IPS-18c (cell line): ENCODE results near the gene TMEM150A.
A peak's percentile ranks its signal among the peaks of the same experiment; 100 is the strongest.

Source experiments
- H3K4me3 ChIP-seq: 2 replicates; pipeline ENCODE4 v1.7.0; 2013; ENCODE audit warnings: low read depth, mild to moderate bottlenecking, low read length, moderate library complexity; ENCODE audit not compliant: insufficient read depth
- H3K9me3 ChIP-seq: one replicate; pipeline ENCODE4 v1.6.1; 2013; ENCODE audit warnings: mild to moderate bottlenecking, low read length, moderate library complexity; ENCODE audit not compliant: control insufficient read depth, insufficient read depth

The TMEM150A gene

GRCh38 chr2:85602476-85603234, at the start of gene TMEM150A:
Gene TMEM150A (minus strand): TSS chr2:85602698. CDS start chr2:85601948, 750 bp downstream.
- H3K4me3 ChIP-seq = peak within 1 kb of the TSS; percentile 73
- H3K9me3 ChIP-seq = no peaks in the 10 kb centered on the region

GRCh38 chr2:85652056-85652455, 49.6 kb upstream of the TMEM150A start:
- H3K9me3 ChIP-seq = no peaks in the 10 kb centered on the region
- no peak overlapping the region for H3K4me3 ChIP-seq

- Histone ChIP-seq H3K4me3 (no peak overlapping the region), H3K9me3 (no peaks in the 10 kb centered on the region)
Observed at GRCh38 chr2:85651097-85651496, 48.6 kb upstream of the TMEM150A start.

GRCh38 chr2:85650456-85650855, 48.0 kb upstream of the TMEM150A start:
- Histone ChIP-seq H3K4me3 (no peak overlapping the region), H3K9me3 (no peaks in the 10 kb centered on the region)

GRCh38 chr2:85649201-85650190, 47.0 kb upstream of the TMEM150A start:
- no peaks in the 10 kb centered on the region for H3K9me3 ChIP-seq
- H3K4me3 ChIP-seq = no peak overlapping the region

GRCh38 chr2:85648619-85649018, 46.1 kb upstream of the TMEM150A start:
- no peak overlapping the region for H3K4me3 ChIP-seq
- no peaks in the 10 kb centered on the region for H3K9me3 ChIP-seq

- Histone ChIP-seq H3K4me3 (no peak overlapping the region), H3K9me3 (no peaks in the 10 kb centered on the region)
Observed at GRCh38 chr2:85647823-85648526, 45.5 kb upstream of the TMEM150A start.

- Histone ChIP-seq H3K4me3 (no peak overlapping the region), H3K9me3 (no peaks in the 10 kb centered on the region)
Observed at GRCh38 chr2:85646166-85646565, 43.7 kb upstream of the TMEM150A start.

GRCh38 chr2:85644909-85645308, 42.4 kb upstream of the TMEM150A start:
- Histone ChIP-seq H3K4me3 (no peak overlapping the region), H3K9me3 (no peaks in the 10 kb centered on the region)

GRCh38 chr2:85642725-85643124, 40.2 kb upstream of the TMEM150A start:
- H3K4me3 ChIP-seq = no peak overlapping the region
- H3K9me3 ChIP-seq = no peaks in the 10 kb centered on the region

- Histone ChIP-seq H3K4me3 (no peak overlapping the region), H3K9me3 (no peaks in the 10 kb centered on the region)
Observed at GRCh38 chr2:85635636-85636035, 33.1 kb upstream of the TMEM150A start.

- no peaks in the 10 kb centered on the region for H3K9me3 ChIP-seq
- H3K4me3 ChIP-seq = no peak overlapping the region
Observed at GRCh38 chr2:85635011-85635410, 32.5 kb upstream of the TMEM150A start.

GRCh38 chr2:85631316-85631715, 28.8 kb upstream of the TMEM150A start:
- no peaks in the 10 kb centered on the region for H3K9me3 ChIP-seq
- H3K4me3 ChIP-seq = no peak overlapping the region

GRCh38 chr2:85628658-85629057, 26.2 kb upstream of the TMEM150A start:
- Histone ChIP-seq H3K4me3 (no peak overlapping the region), H3K9me3 (no peaks in the 10 kb centered on the region)

GRCh38 chr2:85623991-85624390, 21.5 kb upstream of the TMEM150A start:
- H3K9me3 ChIP-seq = no peaks in the 10 kb centered on the region
- H3K4me3 ChIP-seq = no peak overlapping the region

- Histone ChIP-seq H3K9me3 (no peaks in the 10 kb centered on the region), H3K4me3 (no peak overlapping the region)
Observed at GRCh38 chr2:85621338-85621737, 18.8 kb upstream of the TMEM150A start.

- no peak overlapping the region for H3K4me3 ChIP-seq
- H3K9me3 ChIP-seq = no peaks in the 10 kb centered on the region
Observed at GRCh38 chr2:85619617-85620016, 17.1 kb upstream of the TMEM150A start.
